Muscle of leg (tissue), 11 donors: ENCODE results near the gene SELENOT. TPM values are rescaled to one million over a fixed set of nuclear protein-coding genes. Genes with fewer than 3 reads are reported as not detected.
A peak's percentile ranks its signal among the peaks of the same experiment; 100 is the strongest.
"Not testable (repeated sequence)": the region's sequence is repeated elsewhere in the genome, so short reads cannot be mapped to it uniquely, and the experiment has no call there.

Experiments used
- DNase-seq: peaks from one replicate; pipeline ENCODE4 v3.0.0; 2013
- H3K27ac ChIP-seq: one replicate; pipeline ENCODE4 v1.5.1; 2013; ENCODE audit warnings: mild to moderate bottlenecking, low read length, control low read depth
- H3K27me3 ChIP-seq: one replicate; pipeline ENCODE4 v1.6.1; 2013; ENCODE audit warnings: low read length; ENCODE audit not compliant: control insufficient read depth, insufficient read depth
- H3K36me3 ChIP-seq: one replicate; pipeline ENCODE4 v1.6.1; 2013; ENCODE audit warnings: low read length; ENCODE audit not compliant: control insufficient read depth, insufficient read depth
- H3K4me1 ChIP-seq: one replicate; pipeline ENCODE4 v1.6.1; 2013; ENCODE audit warnings: low read length; ENCODE audit not compliant: control insufficient read depth, insufficient read depth
- H3K4me3 ChIP-seq: one replicate; pipeline ENCODE4 v1.5.1; 2013; ENCODE audit warnings: low read length, control low read depth
- H3K9me3 ChIP-seq: replicated peaks from 2 replicates; pipeline ENCODE4 v1.6.1; 2013; ENCODE audit warnings: low read depth, low read length; ENCODE audit not compliant: control insufficient read depth
- WGBS: methylation state at CpG from one replicate; pipeline ENCODE4 v1.1.5; 2013; ENCODE audit warnings: missing lambda C conversion rate; ENCODE audit not compliant: insufficient coverage; 5-methylcytosine and 5-hydroxymethylcytosine counted together
- polyA plus RNA-seq, 8 donors: library from polyadenylated mRNA; unstranded; fragments of 120-200 nt; gene quantifications; one replicate each; pipeline versions ENCODE4 v1.2.1 to v1.2.3, GENCODE V29; 2013; ENCODE audit warnings: inconsistent platforms in 1 of 8, low replicate concordance in 1 of 8; ENCODE audit not compliant: insufficient read length in 8 of 8, insufficient read depth in 1 of 8
- total RNA-seq: library from RNA; stranded (reverse); fragments of 120-200 nt; gene quantifications from one replicate; pipeline ENCODE4 v1.2.4, GENCODE V29; 2013

The SELENOT gene
- total and polyA plus RNA-seq, 9 donors, result 46.2 to 60.4 (median 49.1) TPM

DNA sequence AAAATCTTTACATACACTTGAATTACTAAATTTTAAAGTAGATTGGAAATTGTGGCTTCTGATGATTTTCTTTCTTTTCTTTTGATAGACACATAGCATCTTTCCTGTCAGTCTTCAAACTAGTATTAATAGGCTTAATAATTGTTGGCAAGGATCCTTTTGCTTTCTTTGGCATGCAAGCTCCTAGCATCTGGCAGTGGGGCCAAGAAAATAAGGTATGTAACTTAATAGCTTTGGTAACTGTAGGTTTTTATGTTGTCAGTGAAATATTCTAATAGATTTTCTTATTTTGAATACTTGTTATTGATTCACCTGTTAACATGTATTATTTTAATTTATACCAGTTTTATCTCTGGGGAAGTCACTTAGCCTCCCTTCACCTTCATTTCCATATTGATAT is 19.8 kb downstream of the SELENOT start:
- H3K27me3 ChIP-seq, H3K27ac ChIP-seq: not testable (repeated sequence)

DNA sequence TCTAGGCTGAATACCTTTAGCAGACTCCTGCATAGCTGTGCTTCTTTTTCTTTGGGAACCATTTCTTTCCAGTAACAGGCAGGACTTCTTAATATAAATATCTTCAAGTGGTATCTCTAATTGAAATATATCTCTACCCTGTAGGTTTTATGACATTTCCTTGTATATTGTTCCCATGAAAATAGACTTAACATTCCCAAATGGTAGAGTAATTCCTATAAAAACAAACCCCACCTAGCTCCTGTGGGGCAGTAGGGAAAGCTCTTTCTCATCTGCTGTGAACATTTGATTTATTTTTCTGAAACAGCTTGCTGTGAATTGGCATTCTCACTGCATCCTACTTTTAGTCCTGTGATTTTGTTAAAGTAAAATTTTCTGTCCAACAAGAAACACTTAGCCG is 20.8 kb downstream of the SELENOT start:
- H3K27me3 ChIP-seq, result no peaks in the 10 kb centered on the region
- no peaks in the 10 kb centered on the region for H3K4me1 ChIP-seq
- H3K36me3 ChIP-seq, result peaks cover 4% of the 10 kb centered on the region
- WGBS, result no CpG with 5 or more reads among the region's 1 CpG
- no peaks in the 10 kb centered on the region for H3K9me3 ChIP-seq
- H3K27ac ChIP-seq, result no peak overlapping the region
- no peak overlapping the region for H3K4me3 ChIP-seq
- no peak for DNase-seq

More for the DNA sequence above, 19.8 kb downstream of the SELENOT start:
- not testable (repeated sequence) for H3K4me1 ChIP-seq, H3K9me3 ChIP-seq, H3K4me3 ChIP-seq, DNase-seq
- H3K36me3 ChIP-seq, result peaks cover 10% of the 10 kb centered on the region

DNA sequence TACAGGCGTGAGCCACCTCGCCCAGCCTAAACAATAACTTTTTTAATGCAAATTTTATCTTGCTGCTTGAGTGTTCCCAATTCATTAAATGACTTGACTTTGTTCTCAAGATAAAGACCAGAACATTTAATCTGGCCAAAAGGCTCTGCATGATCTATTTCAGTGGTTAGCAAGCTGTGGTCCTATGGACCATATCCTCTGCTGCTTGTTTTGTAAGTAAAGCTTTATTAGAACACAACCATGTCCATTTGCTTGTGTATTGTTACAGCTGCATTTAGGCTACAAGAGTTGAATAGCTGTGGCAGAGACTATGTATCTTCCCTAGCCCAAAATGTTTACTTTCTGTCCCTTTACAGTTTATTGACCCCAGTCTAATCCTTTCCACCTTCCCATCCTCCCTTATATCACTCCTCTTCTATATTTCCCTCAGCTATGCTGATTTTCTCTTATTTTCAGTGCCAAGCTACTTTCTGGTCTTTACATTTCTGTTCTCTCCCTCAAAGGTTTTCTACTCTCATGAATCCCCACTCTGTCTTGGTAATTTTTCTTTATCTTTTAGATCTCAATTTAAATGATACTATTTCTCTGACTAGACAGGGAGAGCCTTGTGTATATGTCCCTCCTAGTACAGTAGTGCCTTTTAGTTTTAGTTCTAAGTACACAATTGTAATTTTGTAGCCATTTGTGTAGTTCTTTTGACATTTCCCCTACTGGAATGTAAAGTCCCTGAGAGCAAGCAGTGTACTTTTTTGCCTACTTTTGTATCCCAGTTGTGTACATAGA is 23.2 kb downstream of the SELENOT start:
- H3K27ac ChIP-seq, result no peak overlapping the region
- H3K27me3 ChIP-seq, result no peaks in the 10 kb centered on the region
- H3K36me3 ChIP-seq, result peaks cover 7% of the 10 kb centered on the region
- H3K4me3 ChIP-seq, result no peak overlapping the region
- no peak for DNase-seq
- WGBS, result 100% methylated on average over 2 of the region's 2 CpGs
- H3K9me3 ChIP-seq, result no peaks in the 10 kb centered on the region
- no peaks in the 10 kb centered on the region for H3K4me1 ChIP-seq

DNA sequence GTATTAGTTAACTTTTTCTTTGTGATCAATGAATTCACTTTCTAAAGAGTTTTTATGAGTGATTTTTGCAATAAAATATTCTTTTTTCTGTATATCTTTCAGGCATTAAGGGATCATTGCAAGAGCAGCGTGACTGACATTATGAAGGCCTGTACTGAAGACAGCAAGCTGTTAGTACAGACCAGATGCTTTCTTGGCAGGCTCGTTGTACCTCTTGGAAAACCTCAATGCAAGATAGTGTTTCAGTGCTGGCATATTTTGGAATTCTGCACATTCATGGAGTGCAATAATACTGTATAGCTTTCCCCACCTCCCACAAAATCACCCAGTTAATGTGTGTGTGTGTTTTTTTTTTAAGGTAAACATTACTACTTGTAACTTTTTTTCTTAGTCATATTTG is 24.4 kb downstream of the SELENOT start:
- H3K4me3 ChIP-seq, result no peak overlapping the region
- no peaks in the 10 kb centered on the region for H3K9me3 ChIP-seq
- H3K27ac ChIP-seq, result no peak overlapping the region
- 20% methylated on average over 1 of the region's 2 CpGs for WGBS
- DNase-seq, result peak; percentile 72
- H3K36me3 ChIP-seq, result peaks cover 10% of the 10 kb centered on the region
- H3K4me1 ChIP-seq, result no peaks in the 10 kb centered on the region
- no peaks in the 10 kb centered on the region for H3K27me3 ChIP-seq

DNA sequence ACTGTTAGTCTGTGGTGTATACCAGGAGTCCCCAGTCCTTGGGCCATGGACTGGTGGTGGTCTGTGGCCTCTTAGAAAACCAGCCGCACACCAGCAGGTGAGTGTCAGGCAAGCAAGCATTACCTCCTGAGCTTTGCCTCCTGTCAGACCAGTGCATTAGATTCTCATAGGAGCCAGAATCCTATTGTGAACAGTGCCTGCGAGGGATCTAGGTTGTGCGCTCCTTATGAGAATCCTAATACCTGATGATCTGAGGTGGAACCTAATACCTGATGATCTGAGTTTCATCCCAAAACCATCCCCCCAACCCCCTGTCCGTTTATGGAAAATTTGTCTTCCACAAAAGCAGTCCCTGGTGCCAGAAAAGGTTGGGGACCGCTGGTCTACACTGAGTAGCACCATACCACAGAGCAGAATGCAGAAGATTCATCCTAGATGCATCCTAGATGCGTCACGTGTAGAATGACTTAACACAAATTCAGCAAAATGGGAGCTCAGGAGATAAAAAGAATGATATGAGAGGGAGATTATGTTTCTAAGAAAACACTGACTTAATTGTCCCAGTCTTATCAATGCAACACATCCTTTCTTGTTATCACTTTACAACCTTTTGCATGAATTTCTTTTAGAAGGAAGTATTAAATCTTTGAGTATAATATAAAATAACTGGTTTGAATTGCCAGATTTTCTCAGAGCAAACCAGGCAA is 28.5 kb downstream of the SELENOT start:
- Histone ChIP-seq H3K36me3 (peaks cover 6% of the 10 kb centered on the region), H3K27me3 (no peaks in the 10 kb centered on the region), H3K9me3 (no peaks in the 10 kb centered on the region), H3K27ac (no peak overlapping the region), H3K4me3 (no peak overlapping the region), H3K4me1 (no peaks in the 10 kb centered on the region)
- WGBS, result 100% methylated on average over 3 of the region's 7 CpGs
- no peak for DNase-seq

DNA sequence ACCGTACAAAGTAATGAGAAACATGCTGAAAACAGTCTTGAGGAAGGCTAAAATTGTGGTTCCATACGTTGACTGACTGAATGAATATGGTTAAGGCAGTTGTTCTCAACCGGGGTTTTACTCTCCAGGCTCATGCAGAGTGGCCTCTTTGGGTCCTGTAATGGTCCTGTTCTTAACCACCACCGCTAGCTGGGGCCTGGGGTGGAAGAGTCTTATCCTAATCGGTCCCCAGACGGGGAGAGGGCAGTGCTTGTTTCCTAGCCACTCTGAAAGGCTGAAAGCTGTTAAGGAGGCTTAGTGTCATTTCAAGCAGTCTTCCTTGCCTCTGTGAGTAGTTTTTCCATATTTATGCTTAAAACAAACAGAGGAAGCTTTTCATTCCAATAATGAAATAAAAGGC is 32.0 kb downstream of the SELENOT start:
- Histone ChIP-seq H3K9me3 (no peaks in the 10 kb centered on the region), H3K4me1 (no peaks in the 10 kb centered on the region), H3K27ac (no peak overlapping the region), H3K27me3 (no peaks in the 10 kb centered on the region), H3K4me3 (no peak overlapping the region), H3K36me3 (peaks cover 6% of the 10 kb centered on the region)
- WGBS, result no CpG with 5 or more reads among the region's 6 CpGs
- DNase-seq, result no peak

DNA sequence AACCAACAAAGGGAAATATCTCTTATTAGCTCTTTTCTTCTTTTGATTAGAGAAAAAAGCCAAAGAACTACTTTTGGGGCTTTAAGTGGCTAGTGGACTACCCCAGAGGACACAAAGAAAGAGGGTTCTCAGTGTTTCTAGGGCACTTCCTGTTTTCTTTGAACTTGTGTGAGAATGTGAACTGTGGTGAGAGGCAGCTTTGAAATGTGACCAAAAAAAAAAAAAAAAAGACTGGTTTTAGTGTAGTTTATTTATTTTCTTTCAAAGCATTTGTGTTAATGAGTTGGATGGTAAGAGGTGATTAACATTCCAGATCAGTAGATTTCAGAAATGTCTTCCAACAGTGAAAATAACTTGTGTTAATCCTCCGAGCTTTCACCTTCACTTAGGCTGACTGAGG is 32.4 kb downstream of the SELENOT start:
- Histone ChIP-seq H3K9me3 (no peaks in the 10 kb centered on the region), H3K27me3 (no peaks in the 10 kb centered on the region), H3K4me3 (no peak overlapping the region), H3K4me1 (no peaks in the 10 kb centered on the region), H3K27ac (no peak overlapping the region), H3K36me3 (peaks cover 5% of the 10 kb centered on the region)
- peak; percentile 5 for DNase-seq
- WGBS, result no CpG with 5 or more reads among the region's 1 CpG

DNA sequence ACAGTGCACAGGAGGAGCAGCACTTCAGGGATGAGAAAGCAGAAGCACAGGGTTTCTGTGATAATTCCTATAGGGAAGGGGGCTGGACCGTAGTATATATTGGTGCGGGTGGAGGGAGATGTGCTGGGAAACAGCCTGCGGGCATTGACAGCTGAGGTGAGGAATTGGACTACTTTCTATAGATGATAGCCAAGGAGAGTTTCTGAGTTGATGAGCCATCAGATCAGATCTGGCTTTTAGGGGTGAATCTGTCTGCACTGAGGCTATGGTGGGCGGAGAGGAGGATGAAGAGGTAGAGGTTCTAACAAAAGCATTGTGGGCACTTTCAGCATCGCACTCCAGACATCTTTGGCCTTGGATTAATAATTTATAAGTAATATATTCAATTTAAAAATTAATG is 33.1 kb downstream of the SELENOT start:
- no peak overlapping the region for H3K4me3 ChIP-seq
- no peak for DNase-seq
- no peaks in the 10 kb centered on the region for H3K27me3 ChIP-seq
- H3K36me3 ChIP-seq, result peaks cover 4% of the 10 kb centered on the region
- no peak overlapping the region for H3K27ac ChIP-seq
- no peaks in the 10 kb centered on the region for H3K9me3 ChIP-seq
- WGBS, result 100% methylated on average over 1 of the region's 5 CpGs
- no peaks in the 10 kb centered on the region for H3K4me1 ChIP-seq

DNA sequence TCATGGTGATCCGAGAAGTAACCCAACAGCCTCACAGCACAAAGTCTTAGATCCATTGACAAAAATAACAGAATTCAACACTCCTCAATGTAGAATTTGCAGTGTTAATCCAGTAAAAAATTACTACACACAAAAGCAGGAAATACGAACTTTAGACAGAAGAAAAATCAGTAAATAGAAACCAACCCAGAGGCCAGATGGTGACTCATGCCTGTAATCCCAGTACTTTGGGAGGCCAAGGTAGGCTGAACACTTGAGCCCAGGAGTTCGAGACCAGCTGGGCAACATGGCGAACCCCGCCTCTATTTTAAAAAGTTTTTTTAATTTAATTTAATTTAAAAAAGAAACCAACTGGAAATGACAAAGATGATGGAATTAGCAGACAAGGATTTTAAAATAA is 36.1 kb downstream of the SELENOT start:
- no peaks in the 10 kb centered on the region for H3K9me3 ChIP-seq
- H3K27ac ChIP-seq, result no peak overlapping the region
- no peak for DNase-seq
- H3K4me3 ChIP-seq, result no peak overlapping the region
- WGBS, result 67% methylated on average over 1 of the region's 5 CpGs
- H3K27me3 ChIP-seq, result no peaks in the 10 kb centered on the region
- no peaks in the 10 kb centered on the region for H3K4me1 ChIP-seq
- no peaks in the 10 kb centered on the region for H3K36me3 ChIP-seq

DNA sequence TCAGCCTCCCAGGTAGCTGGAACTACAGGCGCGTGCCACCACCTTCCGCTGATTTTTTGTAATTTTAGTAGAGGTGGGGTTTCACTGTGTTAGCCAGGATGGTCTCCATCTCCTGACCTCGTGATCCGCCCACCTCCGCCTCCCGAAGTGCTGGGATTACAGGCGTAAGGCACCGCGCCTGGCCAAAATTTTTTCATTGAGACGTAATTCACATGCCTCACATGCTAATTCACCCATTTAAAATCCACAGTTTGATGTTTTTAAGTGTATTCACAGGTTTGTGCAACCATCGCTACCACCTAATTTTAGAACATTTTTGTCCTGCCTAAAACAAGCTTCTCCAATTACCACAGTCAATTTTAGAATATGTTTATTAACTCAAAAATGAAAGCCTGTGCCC is 37.1 kb downstream of the SELENOT start:
- no peaks in the 10 kb centered on the region for H3K4me1 ChIP-seq
- DNase-seq, result no peak
- no peak overlapping the region for H3K4me3 ChIP-seq
- 97% methylated on average over 6 of the region's 12 CpGs for WGBS
- no peak overlapping the region for H3K27ac ChIP-seq
- H3K36me3 ChIP-seq, result no peaks in the 10 kb centered on the region
- no peaks in the 10 kb centered on the region for H3K27me3 ChIP-seq
- H3K9me3 ChIP-seq, result no peaks in the 10 kb centered on the region
